SK-MEL-5 (cell line): Measurements from ENCODE around the gene THSD7A. TPM values are rescaled to one million over a fixed set of nuclear protein-coding genes. Genes with fewer than 3 reads are reported as not detected.

ENCODE experiments used
- DNase-seq: peaks from one replicate; pipeline ENCODE4 v3.0.0-alpha.2; 2016; ENCODE audit warnings: low read depth, low spot score
- in situ Hi-C: cut with HindIII; loops from 2 replicates; pipeline ENCODE4 v1.10.0; 2016; ENCODE audit warnings: low sequenced_read_pairs, high pct_unique_total_duplicates, low pct_unique_long_range_greater_than_20kb
- polyA plus RNA-seq, 2 experiments: library from polyadenylated mRNA; depleted of rRNA; stranded (reverse); fragments of >200 nt; gene quantifications; 2 replicates each; pipeline ENCODE4 v1.2.3, GENCODE V29; 2015
- total RNA-seq: library from RNA; depleted of rRNA; stranded (reverse); fragments of >200 nt; shearing (Covaris generic); gene quantifications from 2 replicates; pipeline ENCODE4 v1.2.3, GENCODE V29; 2014; rRNA removed

THSD7A gene
- total RNA-seq: 0.45 and 0.67 TPM in 2 replicates
- polyA plus RNA-seq (2015; cell fraction: cytosol; rRNA removed): 0.33 and 0.43 TPM in 2 replicates
- polyA plus RNA-seq (2015; cell fraction: nucleus; rRNA removed): 0.57 and 1.4 TPM in 2 replicates

GRCh38 chr7:11831736-11832495 is at the start of gene THSD7A:
Gene THSD7A, minus strand, starts transcription at chr7:11832198. Its CDS starts 252 bp downstream, at chr7:11831946.
- peak; percentile 35 for DNase-seq
- in situ Hi-C loops: no loop called here

DNA sequence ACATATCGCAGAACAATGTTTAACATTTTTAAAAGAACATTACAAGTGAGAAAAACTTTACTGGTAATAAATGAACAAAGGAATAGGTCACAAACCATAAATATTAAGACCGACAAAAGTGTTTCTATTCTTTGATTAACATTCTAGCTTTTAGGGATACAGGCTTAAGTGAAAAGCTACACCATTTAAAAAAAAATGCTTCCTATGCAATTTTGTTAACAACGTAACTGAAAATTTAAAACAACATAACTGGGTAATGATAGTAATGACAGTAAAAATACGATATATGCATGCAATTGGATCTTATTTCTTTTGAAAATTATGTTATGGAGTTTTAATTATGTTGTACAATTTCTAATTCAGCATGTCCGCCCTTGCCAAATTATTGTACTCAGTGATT is 49.7 kb upstream of the THSD7A start:
- in situ Hi-C loops: no loop called here
- no peak for DNase-seq

DNA sequence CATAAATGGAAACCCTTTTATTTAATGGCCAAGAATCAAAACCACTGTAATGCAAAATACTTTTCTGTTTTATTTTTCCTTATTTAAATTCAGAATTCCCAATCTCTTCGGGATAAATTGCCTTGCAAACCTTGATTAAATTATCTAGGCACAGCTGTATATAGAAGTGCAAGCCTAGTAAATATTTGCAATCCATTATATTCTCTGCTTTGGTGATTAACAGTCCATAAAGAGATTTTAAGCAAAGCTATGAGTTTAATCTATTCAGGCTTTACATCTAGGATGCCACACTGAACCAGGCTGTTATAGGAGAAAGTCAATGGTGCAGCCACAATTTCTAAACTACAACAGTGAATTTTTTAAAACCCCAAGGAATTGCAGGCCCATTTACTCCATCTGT is 43.6 kb upstream of the THSD7A start:
- in situ Hi-C loops: no loop called here
- no peak for DNase-seq

DNA sequence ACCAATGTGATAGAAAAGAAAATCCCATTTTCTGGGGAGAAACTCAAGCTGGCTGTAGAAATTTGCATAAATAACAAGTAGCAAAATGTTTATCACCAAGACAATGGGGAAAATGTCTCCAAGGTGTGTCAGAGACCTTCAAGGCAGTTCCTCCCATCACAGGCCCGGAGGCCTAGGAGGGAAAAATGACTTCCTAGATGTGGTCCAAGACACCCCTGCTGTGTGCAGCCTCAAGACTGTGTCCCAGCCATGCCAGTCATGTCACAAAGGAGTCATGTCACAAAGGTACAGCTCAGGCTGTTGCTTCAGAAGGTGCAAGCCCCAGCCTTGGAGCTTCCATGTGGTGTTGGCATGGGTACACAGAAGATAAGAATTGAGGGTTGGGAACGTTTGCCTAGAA is 33.7 kb upstream of the THSD7A start:
- in situ Hi-C loops: no loop called here
- DNase-seq: no peak

GRCh38 chr7:11858622-11859302 is 26.8 kb upstream of the THSD7A start:
- no peak for DNase-seq

DNA sequence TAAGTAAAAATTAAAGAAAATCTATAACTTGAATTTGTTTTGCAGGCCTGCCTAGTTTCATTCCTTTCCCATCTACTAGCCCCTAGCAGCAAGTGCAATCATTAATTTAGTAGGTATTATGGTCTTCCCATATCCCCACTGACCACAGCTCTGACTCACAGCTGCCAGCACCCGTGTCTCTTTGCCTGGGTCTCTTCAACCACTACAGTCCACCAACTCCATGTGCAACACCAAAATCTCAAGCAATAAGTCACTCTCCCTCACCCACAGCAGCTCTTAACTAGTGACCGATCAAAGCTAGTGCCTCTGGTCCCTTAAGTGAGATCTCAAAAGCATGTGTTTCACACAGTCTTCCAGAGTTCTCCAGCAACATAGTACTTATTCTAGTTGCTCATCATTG is 26.0 kb upstream of the THSD7A start:
- in situ Hi-C loops: no loop called here
- no peak for DNase-seq

More at GRCh38 chr7:11858622-11859302, 26.8 kb upstream of the THSD7A start:
- in situ Hi-C loops: no loop called here

GRCh38 chr7:11848251-11848650 is 16.3 kb upstream of the THSD7A start:
- DNase-seq: no peak
- in situ Hi-C loops: no loop called here

DNA sequence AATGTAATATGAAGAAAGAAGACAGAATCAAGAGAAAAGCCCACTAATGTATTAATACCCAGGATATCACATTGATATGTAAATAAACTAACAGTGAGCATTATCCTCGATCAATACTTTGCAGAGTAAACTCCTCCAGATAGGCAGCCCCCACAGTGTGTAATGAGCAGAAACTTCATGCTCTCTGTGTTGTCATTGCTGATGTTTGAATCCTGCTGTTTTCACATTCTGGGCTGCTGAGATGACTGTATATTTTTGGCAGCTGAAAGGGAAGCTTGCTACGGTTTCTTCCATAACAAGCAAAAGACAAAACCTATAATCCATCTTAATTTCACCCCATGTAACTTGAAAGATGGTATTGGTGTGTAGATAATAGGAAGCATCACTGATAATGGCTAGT is 15.3 kb upstream of the THSD7A start:
- in situ Hi-C loops: no loop called here

DNA sequence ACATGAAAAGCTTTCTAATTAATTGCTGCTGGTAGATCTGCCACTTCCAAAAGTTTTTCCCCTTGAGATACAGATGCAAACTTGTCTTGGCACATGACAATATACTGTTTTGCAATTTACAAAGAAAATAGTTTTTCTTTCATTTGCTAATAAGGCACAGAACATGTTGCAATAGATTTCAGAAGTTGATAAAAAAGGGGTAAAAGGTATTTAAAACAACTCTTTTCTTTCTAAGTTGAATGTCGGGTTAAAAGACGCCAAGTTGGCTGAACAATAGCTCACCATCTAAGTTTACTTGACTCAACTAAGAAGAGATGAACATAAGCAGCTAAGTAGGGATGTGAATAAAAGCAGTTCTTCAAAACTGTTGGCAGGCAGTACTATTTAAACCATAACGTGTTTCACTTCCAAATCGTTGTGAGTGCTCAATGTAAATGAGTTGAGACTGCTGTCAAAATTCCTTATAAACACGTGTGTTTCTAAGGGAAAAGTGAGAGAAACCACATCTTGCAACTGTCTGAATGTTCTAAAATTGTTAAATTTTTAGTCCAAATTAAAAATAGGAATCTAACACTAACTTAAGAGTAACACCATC is 14.5 kb upstream of the THSD7A start:
- in situ Hi-C loops: no loop called here
- no peak for DNase-seq

More for the DNA sequence above, 15.3 kb upstream of the THSD7A start:
- no peak for DNase-seq

GRCh38 chr7:11843113-11843765 is 11.2 kb upstream of the THSD7A start:
- no peak for DNase-seq
- in situ Hi-C loops: no loop called here

DNA sequence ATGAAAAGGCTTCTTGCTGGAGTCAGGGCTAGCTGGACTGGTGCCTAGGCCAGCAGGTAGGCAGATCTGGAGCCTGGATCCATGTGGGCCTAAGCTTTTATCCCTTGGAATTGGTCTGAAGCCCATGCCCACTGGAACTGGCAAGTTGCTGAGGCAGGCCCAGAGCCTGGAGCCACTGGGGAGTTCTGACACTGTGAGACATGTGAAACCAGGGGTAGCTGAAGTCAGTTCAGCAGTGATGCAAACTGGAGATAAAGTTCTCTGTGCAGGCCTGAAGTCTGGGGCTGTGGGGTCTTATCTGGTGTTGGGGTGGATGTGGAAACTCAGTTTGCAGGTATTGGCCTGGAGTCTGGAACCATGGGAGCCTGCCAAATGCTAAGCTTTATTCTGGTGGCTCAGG is 9.7 kb upstream of the THSD7A start:
- no peak for DNase-seq
- in situ Hi-C loops: no loop called here

DNA sequence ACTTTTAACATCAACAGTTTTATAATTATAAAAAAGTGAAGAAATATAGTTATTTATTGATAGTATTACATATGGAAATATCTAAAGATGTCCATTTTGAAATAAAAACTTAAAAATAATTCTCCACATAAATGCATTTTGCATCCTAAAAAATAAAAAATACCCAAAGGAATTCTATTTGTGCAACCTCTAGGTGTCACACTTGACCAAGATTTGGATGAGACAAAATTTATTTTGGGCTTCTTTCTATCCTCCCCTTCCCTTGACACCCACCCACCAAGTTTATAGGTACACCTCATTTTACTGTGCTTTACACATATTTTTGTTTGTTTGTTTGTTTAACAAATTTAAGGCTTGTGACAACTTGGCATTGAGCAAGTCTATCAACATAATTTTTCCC is 3.3 kb upstream of the THSD7A start:
- peak; percentile 48 for DNase-seq
- in situ Hi-C loops: no loop called here

DNA sequence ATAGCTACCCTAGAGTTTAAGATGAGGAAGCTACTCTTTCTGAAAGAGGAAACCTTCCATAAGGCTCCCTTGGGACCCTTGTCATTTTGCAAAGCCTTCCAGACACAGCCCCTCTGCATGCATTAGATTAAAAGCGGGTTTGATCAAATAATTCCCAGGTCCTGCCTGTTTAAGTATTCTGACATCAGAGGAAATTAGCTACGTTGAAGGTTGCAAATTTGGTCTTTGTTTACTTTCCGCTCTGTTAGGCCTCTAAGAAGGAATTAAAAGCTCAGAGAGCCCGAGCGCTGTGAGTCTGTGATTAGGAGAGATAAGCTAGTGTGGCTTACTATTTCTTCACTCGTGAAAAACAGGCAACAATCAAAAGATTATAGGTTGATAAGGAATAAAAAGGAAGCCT is 1.4 kb upstream of the THSD7A start:
- in situ Hi-C loops: no loop called here
- DNase-seq: no peak

DNA sequence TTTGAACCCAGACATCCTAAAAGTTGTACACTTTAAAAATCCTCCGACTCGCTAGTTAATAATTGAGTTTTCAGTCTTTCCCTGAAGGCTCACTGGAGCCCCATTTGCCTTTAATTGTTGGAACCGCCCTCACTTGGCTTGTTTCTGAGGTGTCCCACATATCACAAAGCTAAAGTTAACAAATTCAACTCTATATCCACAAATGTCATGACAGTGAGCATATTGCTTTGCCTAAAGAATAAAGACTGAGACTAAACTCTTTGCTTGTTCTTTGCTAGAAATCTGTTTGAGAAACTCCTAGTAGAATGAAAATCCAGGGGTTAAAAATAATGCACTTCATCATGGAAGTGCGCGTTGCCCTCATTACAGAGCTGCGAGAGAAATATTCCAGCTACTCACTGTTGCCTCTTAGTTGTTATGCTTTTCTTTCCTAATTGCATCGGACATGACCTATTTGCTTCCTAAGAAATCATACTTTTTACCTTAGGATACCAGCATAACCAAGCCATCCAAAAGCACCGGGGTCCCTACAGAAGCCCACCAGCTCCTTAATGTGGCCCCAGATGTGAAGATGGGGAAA is 752 bp downstream of the THSD7A start:
- in situ Hi-C loops: no loop called here
- no peak for DNase-seq

DNA sequence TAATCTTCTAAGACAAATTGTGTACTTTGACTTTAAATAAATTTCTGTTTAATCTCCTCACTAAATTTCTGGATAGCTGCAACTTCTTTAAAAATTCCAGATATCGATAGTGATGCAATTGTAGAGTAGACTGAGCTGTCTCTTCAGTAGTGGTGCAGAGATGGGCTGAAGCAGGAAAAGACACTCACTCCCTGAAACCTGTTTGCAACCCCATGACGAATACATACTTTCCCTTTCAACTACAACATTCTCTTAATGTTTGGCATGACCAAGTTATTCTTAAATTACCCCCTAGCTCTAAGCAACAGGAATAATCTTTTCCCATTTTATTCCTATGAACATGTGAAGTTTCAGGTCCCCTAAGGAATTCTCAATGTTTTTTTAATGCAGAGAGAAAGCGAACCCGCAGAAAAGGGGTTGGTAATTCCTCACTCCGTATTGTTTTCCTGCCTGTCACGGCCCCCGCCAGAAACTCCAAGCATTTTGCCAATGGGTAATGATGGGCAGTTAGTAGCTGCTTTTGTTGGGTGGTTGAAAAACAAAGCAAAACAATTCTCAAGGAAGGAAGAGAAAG is 1.3 kb downstream of the THSD7A start:
- in situ Hi-C loops: no loop called here
- no peak for DNase-seq

DNA sequence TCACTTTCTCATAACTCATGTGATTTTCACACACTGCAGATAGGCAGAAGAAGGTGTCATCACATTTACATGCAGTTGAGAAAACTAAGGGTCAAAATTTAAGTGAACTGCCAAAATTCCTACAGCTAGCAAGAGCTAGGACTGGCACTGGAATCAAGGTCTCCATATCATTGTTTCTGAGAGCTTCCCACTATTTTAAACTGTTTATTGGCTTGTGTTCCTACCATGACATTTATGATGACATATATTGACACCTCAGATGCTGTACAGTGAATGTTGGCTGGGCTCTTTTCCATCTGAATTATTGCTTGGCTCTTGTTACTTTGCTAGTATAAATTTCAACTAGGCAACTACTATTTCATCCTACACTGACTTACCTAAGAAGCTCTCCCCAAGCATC is 2.0 kb downstream of the THSD7A start:
- DNase-seq: no peak
- in situ Hi-C loops: no loop called here

GRCh38 chr7:11819947-11820346 is 12.1 kb downstream of the THSD7A start:
- no peak for DNase-seq
- in situ Hi-C loops: no loop called here
